HCT116 (cell line): ENCODE data around the gene TXN. TPM values are rescaled to one million over a fixed set of nuclear protein-coding genes. Genes with fewer than 3 reads are reported as not detected.

Experiments used
- ATAC-seq: fragments of 200-7000 bp; cut with Tn5 transposase; 2 replicates; pipeline ENCODE4 v1.9.1; 2020; ENCODE audit warnings: mild to moderate bottlenecking, moderate library complexity
- BruUV-seq: library from RNA; stranded (reverse); fragments of 400-500 nt; replicated peaks from 2 replicates; lab custom pipeline; 2021; lab: Mats Ljungman, UMichigan
- CTCF ChIA-PET: fragments of 300-600 bp; sonication (Branson Sonifier 250); formaldehyde crosslinking; loops from one replicate; lab custom pipeline; 2021; ENCODE audit warnings: antibody characterized with exemption; lab: Charles Lee
- POLR2A ChIA-PET: fragments of 300-600, 350-600 bp; sonication (Branson Sonifier 250); formaldehyde crosslinking; loops from one replicate; lab custom pipeline; 2021; ENCODE audit warnings: antibody characterized with exemption; lab: Charles Lee
- RAD21 ChIA-PET, 2 experiments: fragments of 300-600 bp; sonication (Branson Sonifier 250); formaldehyde crosslinking; loops; one replicate each; lab custom pipeline; 2023; ENCODE audit warnings: low total read pairs in 2 of 2; ENCODE audit not compliant: uncharacterized antibody in 2 of 2, unreplicated experiment in 2 of 2, low non-redundant PET in 1 of 2; lab: Charles Lee
- DNase-seq: peaks from one replicate; pipeline ENCODE4 v3.0.0-alpha.2; 2010; ENCODE audit warnings: low read depth, low spot score
- H2AFZ ChIP-seq: fragments of 200-600 bp; shearing (Covaris generic), sonication (generic); 2 replicates; pipeline ENCODE4 v1.6.1; 2017; ENCODE audit warnings: low read depth, mixed run types, mixed read lengths, antibody characterized with exemption, low read length; ENCODE audit not compliant: poor library complexity, severe bottlenecking
- H3K27ac ChIP-seq: 2 replicates; pipeline ENCODE4 v1.5.1; 2012; ENCODE audit warnings: low read depth, low read length
- H3K27me3 ChIP-seq: fragments of 200-600 bp; sonication (generic); 2 replicates; pipeline ENCODE4 v1.6.1; 2016; ENCODE audit warnings: mixed run types, low read length, mixed read lengths; ENCODE audit not compliant: insufficient read depth
- H3K36me3 ChIP-seq, 2 experiments: fragments of 200-500 bp in 1 of 2; fragments of 200-600 bp in 1 of 2; sonication (Bioruptor generic) in 1 of 2; sonication (generic) in 1 of 2; 2 replicates each; pipeline versions ENCODE4 v1.5.1 to v1.6.1; 2014 to 2016; ENCODE audit warnings: low read length in 2 of 2, inconsistent platforms in 1 of 2, mixed read lengths in 1 of 2, mixed run types in 1 of 2; ENCODE audit not compliant: insufficient read depth in 2 of 2, control insufficient read depth in 1 of 2
- H3K4me1 ChIP-seq, 2 experiments: fragments of 200-600 bp in 1 of 2; sonication (generic) in 1 of 2; 2 replicates each; pipeline versions ENCODE4 v1.5.1 to v1.6.1; 2012 to 2017; ENCODE audit warnings: low read length in 2 of 2, inconsistent platforms in 1 of 2, mild to moderate bottlenecking in 1 of 2, mixed read lengths in 1 of 2, mixed run types in 1 of 2, moderate library complexity in 1 of 2; ENCODE audit not compliant: insufficient read depth in 2 of 2, control insufficient read depth in 1 of 2
- H3K4me2 ChIP-seq: fragments of 200-600 bp; sonication (generic); 2 replicates; pipeline ENCODE4 v1.6.1; 2017; ENCODE audit warnings: mixed run types, low read length, mixed read lengths
- H3K4me3 ChIP-seq, 2 experiments: fragments of 200-600 bp in 1 of 2; sonication (generic) in 1 of 2; replicated peaks in 1 of 2; 2 replicates each; pipeline ENCODE4 v1.5.1; 2011 to 2016; ENCODE audit warnings: low read length in 2 of 2, control low read depth in 1 of 2, low read depth in 1 of 2, mild to moderate bottlenecking in 1 of 2, mixed read lengths in 1 of 2, mixed run types in 1 of 2
- H3K79me2 ChIP-seq: fragments of 200-600 bp; sonication (generic); 2 replicates; pipeline ENCODE4 v1.6.1; 2017; ENCODE audit warnings: mild to moderate bottlenecking, mixed run types, low read length, moderate library complexity, mixed read lengths; ENCODE audit not compliant: insufficient read depth
- H3K9ac ChIP-seq: fragments of 200-600 bp; sonication (generic); 2 replicates; pipeline ENCODE4 v1.6.1; 2016; ENCODE audit warnings: low read length, mixed read lengths
- H3K9me2 ChIP-seq: fragments of 200-600 bp; sonication (generic), shearing (Covaris generic); 2 replicates; pipeline ENCODE4 v1.6.1; 2017; ENCODE audit warnings: mixed run types, mild to moderate bottlenecking, moderate library complexity; ENCODE audit not compliant: insufficient read depth
- H3K9me3 ChIP-seq, 2 experiments: fragments of 200-500 bp in 1 of 2; fragments of 200-600 bp in 1 of 2; sonication (Bioruptor generic) in 1 of 2; sonication (generic) in 1 of 2; 2 replicates each; pipeline ENCODE4 v1.6.1; 2014 to 2017; ENCODE audit warnings: low read length in 2 of 2, mixed read lengths in 2 of 2, inconsistent platforms in 1 of 2, low read depth in 1 of 2, mild to moderate bottlenecking in 1 of 2, mixed run types in 1 of 2, moderate library complexity in 1 of 2; ENCODE audit not compliant: control insufficient read depth in 1 of 2, insufficient read depth in 1 of 2
- H4K20me1 ChIP-seq: fragments of 200-600 bp; sonication (generic), shearing (Covaris generic); 2 replicates; pipeline ENCODE4 v1.6.1; 2017; ENCODE audit warnings: mixed run types, mild to moderate bottlenecking, moderate library complexity; ENCODE audit not compliant: insufficient read depth
- EGR1 ChIP-seq: IDR thresholded peaks from 2 replicates; pipeline ENCODE4 v1.6.1; 2012; ENCODE audit warnings: low read depth
- EZH2phosphoT487 ChIP-seq: fragments of 200-600 bp; IDR thresholded peaks from 2 replicates; pipeline ENCODE4 v1.6.1; 2018; ENCODE audit warnings: antibody characterized with exemption, borderline replicate concordance
- POLR2A ChIP-seq: IDR thresholded peaks from 2 replicates; pipeline ENCODE4 v1.7.0; 2011; ENCODE audit warnings: borderline replicate concordance; ENCODE audit not compliant: insufficient read depth, insufficient read length; ENCODE audit errors: extremely low read depth
- RAD21 ChIP-seq: IDR thresholded peaks from 2 replicates; pipeline ENCODE4 v1.6.1; 2012; ENCODE audit warnings: low read depth, mild to moderate bottlenecking
- SP1 ChIP-seq: IDR thresholded peaks from 2 replicates; pipeline ENCODE4 v1.6.1; 2012; ENCODE audit warnings: low read depth
- ZNF274 ChIP-seq: fragments of 200-500 bp; sonication (Bioruptor generic); IDR thresholded peaks from 2 replicates; pipeline ENCODE4 v1.6.1; 2014; ENCODE audit warnings: mild to moderate bottlenecking, low read depth, low read length, inconsistent platforms
- intact Hi-C: fragments of 100-400 bp; cut with micrococcal nuclease; formaldehyde crosslinking; loops from 2 replicates; pipeline ENCODE4 v1.10.0; 2022
- total RNA-seq: library from RNA; stranded (reverse); gene quantifications from one replicate; pipeline ENCODE4 v1.2.1, GENCODE V29; 2021; ENCODE audit not compliant: unreplicated experiment
- TF ChIP-seq, protein P1 (sequence below): IDR thresholded peaks from 2 replicates; pipeline ENCODE4 v1.6.1; 2011; ENCODE audit warnings: mild to moderate bottlenecking, low read length, moderate library complexity; ENCODE audit not compliant: insufficient replicate concordance; ENCODE audit errors: extremely low read depth
- TF ChIP-seq, protein P2 (sequence below), 3 experiments: fragments of 200-600 bp in 1 of 3; sonication (generic) in 1 of 3; IDR thresholded peaks in 2 of 3; conservative IDR thresholded peaks in 1 of 3; 2 replicates each; pipeline ENCODE4 v1.5.1; 2012 to 2017; ENCODE audit warnings: low read depth in 2 of 3, low read length in 2 of 3, antibody characterized with exemption in 1 of 3, borderline replicate concordance in 1 of 3, control low read depth in 1 of 3, mild to moderate bottlenecking in 1 of 3, mixed read lengths in 1 of 3, mixed run types in 1 of 3, moderate library complexity in 1 of 3; ENCODE audit not compliant: insufficient read depth in 1 of 3
- TF ChIP-seq, protein P3 (sequence below): IDR thresholded peaks from 2 replicates; pipeline ENCODE4 v1.6.1; 2012

Gene TXN
- total RNA-seq, 1 experiment from 2014 or later = 421 TPM

DNA sequence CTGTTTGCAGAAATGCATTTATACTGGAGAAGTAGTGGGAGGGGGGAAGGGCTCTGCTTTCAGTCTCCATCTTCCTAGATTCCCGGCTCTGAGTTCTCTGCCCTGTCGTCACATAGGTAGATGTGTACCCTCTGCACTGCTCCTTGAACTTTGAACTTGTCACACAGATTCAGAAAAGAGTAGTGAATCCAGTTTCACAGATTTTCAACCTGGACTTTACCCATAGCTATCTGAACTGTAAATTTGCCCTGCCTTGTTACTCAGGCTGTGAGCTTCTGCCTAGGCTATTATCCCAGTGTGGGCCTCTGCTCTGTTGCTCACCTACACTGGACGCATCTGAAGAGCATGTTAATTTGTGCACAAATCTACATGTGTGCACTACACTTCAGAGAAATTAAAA, 35.5 kb downstream of the TXN start:
- H4K20me1 ChIP-seq = no peaks in the 10 kb centered on the region
- no TSS peak for BruUV-seq

More for the DNA sequence above, 35.5 kb downstream of the TXN start:
- Histone ChIP-seq H3K4me2 (no peak overlapping the region), H3K36me3 (no peaks in the 10 kb centered on the region), H3K4me1 (0 out of 4 replicates have a peak, but pooled peaks cover 0 to 2% of the 10 kb centered on the region in 2 experiments), H3K79me2 (no peaks in the 10 kb centered on the region), H3K4me3 (no peak overlapping the region), H3K9me2 (no peaks in the 10 kb centered on the region), H3K27me3 (no peaks in the 10 kb centered on the region; the same call in 1 of the 2 replicates), H2AFZ (no peak overlapping the region), H3K9ac (no peak overlapping the region), H3K9me3 (no peaks in the 10 kb centered on the region), H3K27ac (no peak overlapping the region)
- DNase-seq = no peak
- intact Hi-C loops = no loop called here
- ChIA-PET POLR2A (no interaction called here), CTCF (no interaction called here), RAD21 (interaction anchor here in 1 of 2 experiments (0.7 kb wide), 1 partner anchor 8 kb away, joined by 3 read pairs; no protein-coding TSS in a partner anchor)
- ATAC-seq = no peak
- TF ChIP-seq, protein P1, sequence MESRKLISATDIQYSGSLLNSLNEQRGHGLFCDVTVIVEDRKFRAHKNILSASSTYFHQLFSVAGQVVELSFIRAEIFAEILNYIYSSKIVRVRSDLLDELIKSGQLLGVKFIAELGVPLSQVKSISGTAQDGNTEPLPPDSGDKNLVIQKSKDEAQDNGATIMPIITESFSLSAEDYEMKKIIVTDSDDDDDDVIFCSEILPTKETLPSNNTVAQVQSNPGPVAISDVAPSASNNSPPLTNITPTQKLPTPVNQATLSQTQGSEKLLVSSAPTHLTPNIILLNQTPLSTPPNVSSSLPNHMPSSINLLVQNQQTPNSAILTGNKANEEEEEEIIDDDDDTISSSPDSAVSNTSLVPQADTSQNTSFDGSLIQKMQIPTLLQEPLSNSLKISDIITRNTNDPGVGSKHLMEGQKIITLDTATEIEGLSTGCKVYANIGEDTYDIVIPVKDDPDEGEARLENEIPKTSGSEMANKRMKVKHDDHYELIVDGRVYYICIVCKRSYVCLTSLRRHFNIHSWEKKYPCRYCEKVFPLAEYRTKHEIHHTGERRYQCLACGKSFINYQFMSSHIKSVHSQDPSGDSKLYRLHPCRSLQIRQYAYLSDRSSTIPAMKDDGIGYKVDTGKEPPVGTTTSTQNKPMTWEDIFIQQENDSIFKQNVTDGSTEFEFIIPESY = no peak
- no peak for TF ChIP-seq POLR2A
- TF ChIP-seq, protein P2, sequence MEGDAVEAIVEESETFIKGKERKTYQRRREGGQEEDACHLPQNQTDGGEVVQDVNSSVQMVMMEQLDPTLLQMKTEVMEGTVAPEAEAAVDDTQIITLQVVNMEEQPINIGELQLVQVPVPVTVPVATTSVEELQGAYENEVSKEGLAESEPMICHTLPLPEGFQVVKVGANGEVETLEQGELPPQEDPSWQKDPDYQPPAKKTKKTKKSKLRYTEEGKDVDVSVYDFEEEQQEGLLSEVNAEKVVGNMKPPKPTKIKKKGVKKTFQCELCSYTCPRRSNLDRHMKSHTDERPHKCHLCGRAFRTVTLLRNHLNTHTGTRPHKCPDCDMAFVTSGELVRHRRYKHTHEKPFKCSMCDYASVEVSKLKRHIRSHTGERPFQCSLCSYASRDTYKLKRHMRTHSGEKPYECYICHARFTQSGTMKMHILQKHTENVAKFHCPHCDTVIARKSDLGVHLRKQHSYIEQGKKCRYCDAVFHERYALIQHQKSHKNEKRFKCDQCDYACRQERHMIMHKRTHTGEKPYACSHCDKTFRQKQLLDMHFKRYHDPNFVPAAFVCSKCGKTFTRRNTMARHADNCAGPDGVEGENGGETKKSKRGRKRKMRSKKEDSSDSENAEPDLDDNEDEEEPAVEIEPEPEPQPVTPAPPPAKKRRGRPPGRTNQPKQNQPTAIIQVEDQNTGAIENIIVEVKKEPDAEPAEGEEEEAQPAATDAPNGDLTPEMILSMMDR (IDR thresholded peaks at IDR 0.05 in 2 of 3, conservative IDR thresholded peaks at IDR 0.05 in 1 of 3; ENCODE audit: borderline replicate concordance in 1 of 3, insufficient read depth in 1 of 3, low read depth in 2 of 3, low read length in 2 of 3) = no peak
- TF ChIP-seq ZNF274 = no peak
- TF ChIP-seq EGR1 = no peak
- TF ChIP-seq, protein P3, sequence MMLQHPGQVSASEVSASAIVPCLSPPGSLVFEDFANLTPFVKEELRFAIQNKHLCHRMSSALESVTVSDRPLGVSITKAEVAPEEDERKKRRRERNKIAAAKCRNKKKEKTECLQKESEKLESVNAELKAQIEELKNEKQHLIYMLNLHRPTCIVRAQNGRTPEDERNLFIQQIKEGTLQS = no peak
- TF ChIP-seq SP1 = no peak
- TF ChIP-seq EZH2phosphoT487 = no peak
- TF ChIP-seq RAD21 = no peak
